ENCODE measurements around the gene SPAG7. TPM values are rescaled to one million over a fixed set of nuclear protein-coding genes. Genes with fewer than 3 reads are reported as not detected.

SPAG7 gene, protein sequence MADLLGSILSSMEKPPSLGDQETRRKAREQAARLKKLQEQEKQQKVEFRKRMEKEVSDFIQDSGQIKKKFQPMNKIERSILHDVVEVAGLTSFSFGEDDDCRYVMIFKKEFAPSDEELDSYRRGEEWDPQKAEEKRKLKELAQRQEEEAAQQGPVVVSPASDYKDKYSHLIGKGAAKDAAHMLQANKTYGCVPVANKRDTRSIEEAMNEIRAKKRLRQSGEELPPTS
- 10 to 100 TPM; 62.7 to 62.9 TPM for total RNA-seq

GRCh38 chr17:4967539-4968485 is at the start of gene SPAG7:
SPAG7 (minus strand) TSS chr17:4967817; CDS start chr17:4967804, 13 bp downstream.
- Mint-ChIP-seq H3K4me3 (no peak within 1 kb of the TSS), H3K27ac (no peak within 1 kb of the TSS), H3K36me3 (ENCODE audit: low read depth) (peaks cover 28% of the 10 kb centered on the region), H3K27me3 (no peaks in the 10 kb centered on the region), H3K4me1 (ENCODE audit: low read depth) (peaks cover 35% of the 10 kb centered on the region), H3K9me3 (peaks cover 2% of the 10 kb centered on the region)
- DNase-seq: peak; percentile 95
- CTCF ChIA-PET: interaction anchor here (0.6 to 3.6 kb wide), 16 partner anchors 11 to 181 kb away, joined by 3 to 30 read pairs (median 5); partner anchors contain the start of genes CHRNE, ENO3, RNF167 and SLC25A11
- POLR2A ChIA-PET: interaction anchor here (1.0 to 15.1 kb wide), 19 partner anchors 10 to 792 kb away, joined by 3 to 627 read pairs (median 4); partner anchors contain the start of genes CAMTA2, ENO3, INCA1 and KIF1C
- intact Hi-C loops (cut with micrococcal nuclease): loop anchor here (2.0 kb wide), 1 partner anchor 23 kb away; no protein-coding TSS in a partner anchor
- TF ChIP-seq CTCF (IDR thresholded peaks at IDR 0.05): no peak
- ATAC-seq: peak; percentile 63

- no peak overlapping the region for H3K27ac Mint-ChIP-seq
- CTCF ChIA-PET: no interaction called here
Observed at GRCh38 chr17:5014357-5014756, 46.7 kb upstream of the SPAG7 start.

DNA sequence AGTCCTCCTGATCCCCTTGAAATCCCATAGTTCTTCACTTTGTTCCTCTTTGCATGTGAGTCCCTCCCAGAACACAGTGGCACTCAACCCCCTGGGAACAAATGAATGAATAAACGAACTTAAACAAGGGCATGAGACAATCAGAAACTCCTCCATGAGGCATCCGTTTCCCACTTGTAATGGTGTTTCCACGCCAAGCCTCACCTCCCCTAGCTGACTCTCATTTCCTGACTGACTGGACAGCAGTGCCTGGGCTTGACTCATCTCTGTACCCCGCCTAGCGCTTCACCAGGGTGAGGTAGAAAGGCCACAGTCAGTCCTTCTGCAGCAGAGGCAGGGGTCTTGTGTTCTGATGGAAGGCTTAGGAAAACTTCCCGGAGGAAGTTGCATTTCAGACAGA is 44.3 kb upstream of the SPAG7 start:
- peaks cover 11% of the 10 kb centered on the region for H3K4me1 Mint-ChIP-seq (ENCODE audit: low read depth)
- ChIA-PET POLR2A (interaction anchor here (1.5 kb wide), 1 partner anchor 36 kb away, joined by 3 read pairs; no protein-coding TSS in a partner anchor), CTCF (interaction anchor here (1.3 kb wide), 1 partner anchor 14 kb away, joined by 3 read pairs; the partner anchor contains the start of gene KIF1C)
- peak; percentile 90 for ATAC-seq
- H3K9me3 Mint-ChIP-seq: no peaks in the 10 kb centered on the region
- DNase-seq: peak; percentile 57
- H3K4me3 Mint-ChIP-seq: no peak overlapping the region
- peaks cover 25% of the 10 kb centered on the region for H3K36me3 Mint-ChIP-seq (ENCODE audit: low read depth)
- peak overlapping the region; percentile 49 for H3K27ac Mint-ChIP-seq
- H3K27me3 Mint-ChIP-seq: no peaks in the 10 kb centered on the region
- intact Hi-C loops (cut with micrococcal nuclease): no loop called here
- TF ChIP-seq CTCF (IDR thresholded peaks at IDR 0.05): no peak

More at GRCh38 chr17:5014357-5014756, 46.7 kb upstream of the SPAG7 start:
- H3K27me3 Mint-ChIP-seq: no peaks in the 10 kb centered on the region
- DNase-seq (no peak), ATAC-seq (no peak)
- POLR2A ChIA-PET: no interaction called here
- H3K36me3 Mint-ChIP-seq (ENCODE audit: low read depth): peaks cover 20% of the 10 kb centered on the region
- H3K4me1 Mint-ChIP-seq (ENCODE audit: low read depth): peaks cover 19% of the 10 kb centered on the region
- intact Hi-C loops (cut with micrococcal nuclease): no loop called here
- no peaks in the 10 kb centered on the region for H3K9me3 Mint-ChIP-seq
- no peak for TF ChIP-seq CTCF (IDR thresholded peaks at IDR 0.05)
- no peak overlapping the region for H3K4me3 Mint-ChIP-seq

DNA sequence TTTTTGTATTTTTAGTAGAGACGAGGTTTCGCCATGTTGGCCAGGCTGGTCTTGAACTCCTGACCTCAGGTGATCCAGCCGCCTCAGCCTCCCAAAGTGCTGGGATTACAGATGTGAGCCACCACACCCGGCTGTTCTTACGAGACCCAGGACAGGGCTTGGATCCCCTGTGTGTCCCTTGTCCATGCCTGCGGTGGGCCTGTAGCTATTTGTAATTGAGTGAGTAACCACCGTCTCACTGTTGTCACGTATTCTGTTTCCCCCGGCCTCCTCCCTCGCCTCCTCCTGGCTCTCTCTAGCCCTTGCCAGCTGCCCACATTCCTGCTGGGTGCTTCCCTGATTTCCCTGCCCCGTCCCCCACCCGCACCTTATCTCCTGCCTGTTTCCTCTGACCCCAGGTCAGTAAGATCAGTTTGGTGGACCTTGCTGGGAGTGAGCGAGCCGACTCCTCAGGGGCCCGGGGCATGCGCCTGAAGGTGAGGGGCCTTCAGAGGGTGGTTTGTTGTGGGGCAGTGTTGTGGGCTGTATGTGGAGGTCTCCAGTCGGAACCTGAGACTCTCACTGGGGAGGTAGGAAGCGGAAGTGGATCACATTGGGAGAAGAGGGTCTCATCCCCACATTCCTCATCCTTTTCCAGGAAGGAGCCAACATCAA is 35.7 kb upstream of the SPAG7 start:
- TF ChIP-seq CTCF (IDR thresholded peaks at IDR 0.05): no peak
- peaks cover 9% of the 10 kb centered on the region for H3K4me1 Mint-ChIP-seq (ENCODE audit: low read depth)
- ATAC-seq (no peak), DNase-seq (no peak)
- H3K36me3 Mint-ChIP-seq (ENCODE audit: low read depth): peaks cover 42% of the 10 kb centered on the region
- intact Hi-C loops (cut with micrococcal nuclease): no loop called here
- H3K27me3 Mint-ChIP-seq: no peaks in the 10 kb centered on the region
- ChIA-PET POLR2A (no interaction called here), CTCF (no interaction called here)
- no peaks in the 10 kb centered on the region for H3K9me3 Mint-ChIP-seq
- no peak overlapping the region for H3K4me3 Mint-ChIP-seq
- H3K27ac Mint-ChIP-seq: no peak overlapping the region
